Measurements from ENCODE around the gene NPBWR2. TPM values are rescaled to one million over a fixed set of nuclear protein-coding genes. Genes with fewer than 3 reads are reported as not detected.
A peak's percentile ranks its signal among the peaks of the same experiment; 100 is the strongest.

Gene NPBWR2
- total RNA-seq, 2 donors from 2014 or later, result not detected

DNA sequence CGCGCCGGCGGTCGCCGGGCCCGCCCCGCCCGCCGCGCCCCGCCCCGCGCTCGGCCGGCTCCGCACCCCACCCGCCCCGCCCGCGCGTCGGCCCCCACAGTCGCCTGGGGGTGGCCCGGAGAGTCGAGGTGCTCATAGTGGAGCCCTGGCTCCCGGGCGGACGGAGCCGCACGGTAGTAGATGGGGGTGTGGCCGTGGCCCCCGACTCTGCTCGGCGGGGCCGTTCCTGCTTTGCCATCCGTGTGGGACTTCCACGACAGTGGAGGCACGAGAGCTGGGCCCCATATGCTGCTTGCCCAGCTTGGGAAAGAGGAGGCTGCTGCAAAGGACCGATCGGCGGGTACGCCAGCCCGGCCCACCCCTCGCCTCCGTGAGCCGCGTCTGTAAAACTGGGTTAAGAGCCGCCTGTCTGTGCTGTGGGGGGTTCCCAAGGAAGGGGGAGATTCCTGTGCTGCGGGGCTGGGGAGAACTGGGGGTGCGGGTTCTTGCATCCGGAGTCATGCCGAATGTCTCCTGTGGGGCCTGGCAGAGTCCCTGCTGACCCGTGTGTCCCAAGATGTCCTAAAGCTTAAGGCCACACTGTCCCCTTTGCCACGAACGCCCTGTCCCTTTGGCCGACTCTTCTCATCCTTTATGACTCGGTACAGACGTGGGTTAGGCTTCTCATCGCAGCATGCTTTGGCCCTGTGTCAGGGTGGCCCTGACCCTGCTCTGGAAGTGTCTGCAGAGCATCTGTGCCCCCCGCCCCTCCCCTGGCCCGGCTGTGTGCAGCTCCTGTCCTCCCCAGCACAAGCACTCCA is 27.2 kb downstream of the NPBWR2 start, which contains the start of gene OPRL1:
TSS of gene OPRL1 (plus strand) at position 70 of the 800 bp plus-strand sequence. CDS start 12,639 bp downstream, outside the sequence.
- ATAC-seq (no peak), DNase-seq (no peak)
- intact Hi-C loops (cut with DNase I, micrococcal nuclease), result no loop called here

DNA sequence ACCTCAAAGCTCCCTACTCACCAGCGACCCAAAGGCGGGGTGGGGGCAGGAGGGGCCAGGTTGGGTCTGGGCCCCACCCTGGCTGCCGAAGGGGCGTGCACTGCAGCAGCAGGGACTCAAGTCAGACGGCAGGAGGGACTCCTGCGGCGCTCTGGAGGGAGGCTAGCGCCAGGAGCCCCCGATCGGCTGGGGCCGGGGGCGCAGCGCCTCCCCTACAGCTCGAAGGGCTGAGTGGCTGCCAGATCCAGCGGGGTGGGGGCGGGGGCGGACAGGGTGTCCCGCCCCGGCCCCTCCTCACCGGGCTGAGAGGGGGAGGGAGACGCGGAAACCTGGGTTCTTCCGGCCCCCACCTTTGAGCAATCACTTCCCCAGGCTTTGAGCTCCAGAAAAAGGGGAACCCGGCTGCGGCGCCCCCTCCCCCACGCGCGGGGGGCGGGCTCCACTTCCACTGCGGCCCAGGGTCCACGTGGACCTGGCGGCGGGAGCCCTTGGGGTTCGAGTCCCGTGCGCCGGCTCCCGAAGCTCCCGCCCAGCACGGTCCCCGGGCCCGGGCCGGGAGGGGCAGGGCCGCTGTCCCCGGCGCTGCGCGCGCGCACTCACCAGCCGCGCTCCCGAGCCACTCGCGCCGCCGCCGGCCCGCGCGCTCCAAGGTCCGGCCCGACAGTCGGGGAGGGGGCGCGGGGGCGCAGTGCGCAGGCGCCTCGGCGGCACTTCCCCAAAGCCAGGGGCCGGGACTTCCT is 27.9 kb downstream of the NPBWR2 start, which contains the start of gene RGS19:
TSS of gene RGS19 (minus strand) at position 246 of the 740 bp plus-strand sequence. CDS start 2,632 bp downstream, outside the sequence.
- peak; percentile 59 to 77 for DNase-seq
- peak; percentile 59 for ATAC-seq
- intact Hi-C loops (cut with DNase I, micrococcal nuclease), result no loop called here

DNA sequence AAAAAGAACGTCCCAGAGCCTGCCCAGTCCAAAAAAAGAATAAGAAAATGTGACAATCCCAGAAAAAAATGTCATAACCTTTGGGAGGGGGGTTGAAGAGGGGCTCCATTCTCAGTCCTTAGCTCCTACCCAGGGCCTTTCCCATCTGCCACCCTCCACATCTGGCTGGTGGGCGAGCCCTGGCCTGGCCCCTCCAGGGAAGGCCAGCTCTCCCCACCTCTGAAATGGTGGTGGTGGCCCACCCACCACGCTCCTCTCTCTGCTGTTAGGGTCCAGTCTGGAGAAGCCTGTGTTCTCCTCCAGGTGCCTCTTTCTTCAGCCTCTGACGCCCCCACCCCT is 28.5 kb downstream of the NPBWR2 start:
- ATAC-seq, result no peak
- intact Hi-C loops (cut with DNase I, micrococcal nuclease), result no loop called here
- DNase-seq, result no peak

DNA sequence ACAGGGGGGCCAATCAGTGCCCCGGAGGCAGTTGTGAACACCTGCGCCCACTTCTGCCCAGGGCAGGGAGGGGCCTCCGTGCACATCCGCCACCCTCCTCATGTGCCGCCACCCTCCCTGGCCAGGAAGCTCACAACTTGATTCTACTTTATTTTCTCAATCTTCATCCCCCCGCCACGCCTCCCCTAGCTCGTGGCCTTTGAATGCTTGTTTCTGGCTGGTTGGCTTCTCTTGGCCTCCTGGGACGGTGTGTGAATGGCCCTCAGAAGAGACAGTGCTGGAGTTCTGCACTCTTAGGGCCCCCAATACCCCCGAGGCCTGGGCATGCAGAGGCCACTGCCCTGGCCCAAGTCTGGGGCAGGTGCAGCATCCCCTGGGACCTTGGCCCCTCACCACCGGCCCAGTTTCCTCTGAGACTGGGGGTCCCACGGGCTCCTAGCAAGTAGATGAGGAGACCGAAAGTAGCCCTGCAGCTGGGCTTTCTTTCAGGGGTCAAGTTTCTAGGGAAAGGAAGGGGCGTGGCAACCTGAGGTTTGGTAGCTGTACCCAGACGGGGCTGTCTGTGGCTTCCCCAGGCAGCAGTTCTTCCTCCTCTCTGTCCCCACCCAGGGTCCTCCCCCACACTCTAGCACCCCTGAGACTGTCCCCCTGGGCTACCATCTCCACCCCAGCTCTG is 29.4 kb downstream of the NPBWR2 start:
- peak; percentile 62 to 66 for DNase-seq
- no peak for ATAC-seq

DNA sequence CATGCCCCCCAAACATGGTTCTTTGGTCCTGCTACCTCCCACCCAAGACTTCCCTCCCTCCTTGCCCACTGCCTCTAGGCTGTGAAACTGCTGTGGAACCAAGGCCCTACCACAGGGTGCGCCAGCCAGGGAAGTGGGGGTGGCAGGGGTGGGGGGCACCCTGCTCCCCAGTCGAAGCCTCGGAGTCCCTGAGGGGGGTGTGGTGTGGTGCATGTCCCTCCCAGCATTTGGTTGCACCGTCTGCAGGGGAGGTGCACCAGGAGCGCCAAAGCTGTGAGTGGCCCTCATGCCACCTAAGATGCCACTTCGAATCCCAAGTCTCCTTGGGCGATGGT is 29.9 kb downstream of the NPBWR2 start:
- intact Hi-C loops (cut with DNase I, micrococcal nuclease), result no loop called here
- DNase-seq, result no peak
- no peak for ATAC-seq

More for the DNA sequence above, 29.4 kb downstream of the NPBWR2 start:
- intact Hi-C loops (cut with DNase I, micrococcal nuclease), result no loop called here

DNA sequence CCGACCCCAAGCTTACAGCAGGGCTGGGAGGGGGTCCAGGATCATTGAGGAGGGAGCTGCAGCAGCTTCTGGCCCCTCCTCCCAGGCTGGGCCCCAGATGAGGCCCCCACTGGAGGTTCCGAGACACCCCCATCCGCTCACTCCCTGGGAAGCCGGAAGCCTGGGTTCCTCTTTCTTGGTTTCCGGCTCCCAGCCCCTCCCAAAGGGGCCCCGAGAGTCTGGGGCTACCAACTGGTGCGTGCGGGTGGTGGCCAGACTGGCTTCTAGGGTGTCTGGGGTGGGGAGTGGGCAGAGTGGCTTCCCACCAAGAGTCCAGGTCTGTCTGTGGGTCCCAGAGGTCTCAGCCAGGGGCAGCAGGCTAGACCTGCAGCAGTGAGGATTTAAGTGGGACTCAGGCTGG is 30.3 kb downstream of the NPBWR2 start:
- peak in 1 of 2 donors; percentile 52 for DNase-seq
- intact Hi-C loops (cut with DNase I, micrococcal nuclease), result no loop called here
- ATAC-seq, result peak; percentile 6

DNA sequence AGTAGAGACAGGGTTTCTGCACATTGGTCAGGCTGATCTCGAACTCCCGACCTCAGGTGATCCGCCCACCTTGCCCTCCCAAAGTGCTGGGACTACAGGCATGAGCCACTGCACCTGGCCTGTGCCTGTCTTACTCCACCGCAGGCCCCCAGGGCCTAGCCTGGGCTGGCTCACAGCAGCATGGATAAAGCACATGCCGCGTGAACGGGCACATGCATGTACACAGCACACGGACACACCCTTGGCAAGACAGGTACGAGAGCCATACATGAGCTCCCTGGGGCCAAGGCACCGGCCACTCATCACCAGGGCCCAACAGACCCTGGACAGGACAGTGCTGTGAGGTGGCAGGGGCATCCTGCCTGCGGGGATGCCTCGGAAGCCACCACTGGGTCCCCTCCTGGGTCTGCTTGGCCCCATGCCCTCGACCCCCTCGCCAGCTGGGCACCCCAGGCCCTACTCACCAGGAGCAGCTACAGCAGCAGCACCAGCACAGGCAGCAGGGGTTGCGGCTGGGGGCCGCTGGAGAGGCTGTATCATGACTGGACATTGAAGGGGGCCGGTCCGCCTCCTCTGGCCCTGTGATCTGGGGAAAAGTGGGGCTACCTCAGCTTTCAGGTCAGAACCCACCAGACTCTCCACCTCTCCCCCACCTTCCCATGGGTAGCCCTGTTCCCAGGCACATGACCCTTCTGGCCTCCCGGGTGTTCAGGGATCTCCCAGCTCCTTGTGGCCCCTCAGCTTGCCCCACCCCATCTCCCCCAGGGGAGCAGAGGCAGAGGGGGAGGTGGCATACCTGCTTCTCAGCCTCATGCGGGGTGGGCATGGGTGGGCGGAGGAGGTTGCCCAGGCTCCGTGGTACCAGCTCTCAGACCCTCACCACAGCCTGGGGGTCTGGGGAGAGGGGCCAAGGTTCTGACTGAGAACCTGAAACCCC is 31.0 kb downstream of the NPBWR2 start:
- no peak for DNase-seq
- ATAC-seq, result no peak
- intact Hi-C loops (cut with DNase I, micrococcal nuclease), result no loop called here

DNA sequence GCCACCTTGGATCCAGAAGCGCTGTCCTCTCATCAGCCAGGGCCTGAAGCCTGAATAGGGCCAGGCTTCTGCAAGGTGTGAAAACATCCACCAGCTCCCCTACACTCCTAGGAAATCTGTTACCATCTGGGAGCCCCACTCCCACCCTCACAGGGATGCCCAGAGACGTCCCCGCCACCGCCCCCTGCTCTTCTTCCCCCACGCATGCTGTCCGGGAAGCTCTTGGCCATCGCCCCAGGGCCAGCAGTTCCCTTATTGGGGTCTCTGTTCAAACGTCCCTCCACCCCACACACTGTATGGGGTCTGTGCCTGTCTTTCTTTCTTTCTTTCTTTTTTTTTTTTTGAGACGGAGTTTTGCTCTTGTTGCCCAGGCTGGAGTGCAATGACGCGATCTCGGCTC is 31.8 kb downstream of the NPBWR2 start:
- no peak for ATAC-seq
- DNase-seq, result no peak
- intact Hi-C loops (cut with DNase I, micrococcal nuclease), result no loop called here

DNA sequence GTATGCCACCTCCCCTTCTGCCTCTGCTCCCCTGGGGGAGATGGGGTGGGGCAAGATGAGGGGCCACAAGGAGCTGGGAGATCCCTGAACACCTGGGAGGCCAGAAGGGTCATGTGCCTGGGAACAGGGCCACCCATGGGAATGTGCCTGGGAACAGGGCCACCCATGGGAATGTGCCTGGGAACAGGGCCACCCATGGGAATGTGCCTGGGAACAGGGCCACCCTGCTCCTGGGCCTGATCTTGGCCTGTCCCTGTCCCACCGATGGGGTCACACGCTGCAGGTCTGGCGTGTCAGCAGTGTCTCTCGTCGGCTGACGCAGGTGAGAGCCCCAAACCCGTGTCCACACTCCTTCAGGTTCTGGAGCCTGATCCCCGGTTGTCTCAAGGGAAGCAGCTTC is 32.4 kb downstream of the NPBWR2 start:
- intact Hi-C loops (cut with DNase I, micrococcal nuclease), result no loop called here
- DNase-seq, result no peak
- ATAC-seq, result no peak

DNA sequence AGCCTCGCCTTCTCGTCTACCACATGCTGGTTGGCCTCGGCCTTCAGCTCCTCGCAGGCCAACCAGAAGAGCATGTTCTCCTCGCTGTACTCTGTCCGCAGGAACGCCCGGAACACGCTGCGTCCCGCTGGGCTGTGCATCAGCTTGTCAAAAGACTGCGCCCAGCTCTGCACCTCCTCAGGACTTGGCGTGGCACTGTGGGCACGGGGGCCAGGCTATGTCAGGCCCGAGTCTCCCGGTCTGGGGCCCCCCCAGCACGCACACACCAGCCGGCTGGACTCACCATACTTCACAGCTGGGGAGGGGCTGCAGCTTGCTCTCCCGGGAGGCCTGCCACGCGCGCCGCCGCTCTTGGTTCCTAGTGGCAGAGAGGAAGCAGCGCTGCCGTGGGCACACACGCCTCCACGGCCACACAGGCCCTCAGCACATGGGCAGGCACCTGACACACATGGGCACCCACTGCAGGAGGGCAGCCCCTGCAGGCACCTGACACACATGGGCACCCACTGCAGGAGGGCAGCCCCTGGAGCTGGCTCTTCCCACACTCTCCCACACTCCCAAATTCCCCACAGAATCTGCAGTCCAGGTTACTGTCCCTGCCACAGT is 33.1 kb downstream of the NPBWR2 start:
- intact Hi-C loops (cut with DNase I, micrococcal nuclease), result no loop called here
- ATAC-seq (no peak), DNase-seq (no peak)

DNA sequence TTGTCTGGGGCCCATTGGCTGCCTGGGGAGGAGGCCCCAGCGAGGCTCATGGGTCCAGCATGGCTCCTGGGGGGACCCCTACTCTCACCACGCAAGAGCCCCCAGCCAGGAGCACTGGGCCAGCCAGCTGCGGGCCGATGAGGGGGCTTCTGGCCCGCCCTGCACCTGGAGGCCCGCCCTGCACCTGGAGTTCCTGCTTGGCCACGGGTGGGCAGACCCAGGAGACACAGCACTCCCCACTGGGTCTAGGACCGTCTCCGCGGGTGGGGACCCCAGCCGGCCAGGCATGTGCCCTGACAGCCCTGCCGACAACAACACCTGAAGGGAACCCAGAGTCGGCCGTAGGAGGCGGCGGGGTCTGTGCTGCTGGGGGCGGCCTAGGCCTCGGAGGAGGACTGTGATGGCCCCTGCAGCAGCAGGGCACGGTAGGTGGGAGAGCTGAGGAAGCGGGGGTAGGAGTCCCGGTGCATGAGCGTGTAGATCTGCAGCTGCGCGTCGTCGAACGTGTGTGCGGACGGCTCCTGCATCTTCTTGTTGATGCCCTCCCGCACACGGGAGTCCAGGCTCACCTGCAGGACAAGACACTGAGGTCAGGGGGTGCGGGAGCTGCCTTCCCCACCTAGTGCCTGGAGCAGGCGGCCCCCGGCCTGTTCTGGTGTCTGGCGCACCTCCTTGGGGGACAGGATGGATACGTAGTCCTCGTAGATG is 33.7 kb downstream of the NPBWR2 start:
- DNase-seq (no peak), ATAC-seq (no peak)
- intact Hi-C loops (cut with DNase I, micrococcal nuclease), result no loop called here

DNA sequence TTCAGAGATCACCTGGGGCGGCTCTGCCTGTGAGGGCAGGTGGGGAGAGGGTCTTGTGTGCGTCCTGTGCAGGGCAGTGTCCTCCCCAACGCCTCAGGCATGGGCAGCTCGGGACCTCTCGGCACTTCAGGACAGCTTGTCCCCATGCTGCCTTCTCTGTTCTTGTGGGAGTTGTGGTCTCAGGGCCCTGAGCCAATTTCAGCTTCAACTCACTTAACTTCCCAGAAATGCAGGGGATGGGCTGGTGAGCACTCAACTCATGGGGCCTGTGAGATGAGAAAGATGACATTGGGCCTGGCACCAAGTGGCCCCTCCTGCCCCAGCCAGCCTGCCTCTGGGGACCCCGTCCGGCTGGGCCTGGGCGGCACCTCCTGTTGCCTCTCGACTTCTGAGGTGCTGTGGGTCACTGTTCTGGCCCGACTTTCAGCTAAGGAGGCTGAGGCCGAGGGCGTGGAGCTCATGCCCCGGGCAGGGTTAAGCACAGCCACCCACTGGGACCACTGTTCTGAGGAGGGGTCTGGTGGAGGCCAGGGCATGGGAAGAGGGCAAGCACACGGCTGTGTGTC is 34.8 kb downstream of the NPBWR2 start:
- no peak for ATAC-seq
- intact Hi-C loops (cut with DNase I, micrococcal nuclease), result no loop called here
- DNase-seq, result no peak

DNA sequence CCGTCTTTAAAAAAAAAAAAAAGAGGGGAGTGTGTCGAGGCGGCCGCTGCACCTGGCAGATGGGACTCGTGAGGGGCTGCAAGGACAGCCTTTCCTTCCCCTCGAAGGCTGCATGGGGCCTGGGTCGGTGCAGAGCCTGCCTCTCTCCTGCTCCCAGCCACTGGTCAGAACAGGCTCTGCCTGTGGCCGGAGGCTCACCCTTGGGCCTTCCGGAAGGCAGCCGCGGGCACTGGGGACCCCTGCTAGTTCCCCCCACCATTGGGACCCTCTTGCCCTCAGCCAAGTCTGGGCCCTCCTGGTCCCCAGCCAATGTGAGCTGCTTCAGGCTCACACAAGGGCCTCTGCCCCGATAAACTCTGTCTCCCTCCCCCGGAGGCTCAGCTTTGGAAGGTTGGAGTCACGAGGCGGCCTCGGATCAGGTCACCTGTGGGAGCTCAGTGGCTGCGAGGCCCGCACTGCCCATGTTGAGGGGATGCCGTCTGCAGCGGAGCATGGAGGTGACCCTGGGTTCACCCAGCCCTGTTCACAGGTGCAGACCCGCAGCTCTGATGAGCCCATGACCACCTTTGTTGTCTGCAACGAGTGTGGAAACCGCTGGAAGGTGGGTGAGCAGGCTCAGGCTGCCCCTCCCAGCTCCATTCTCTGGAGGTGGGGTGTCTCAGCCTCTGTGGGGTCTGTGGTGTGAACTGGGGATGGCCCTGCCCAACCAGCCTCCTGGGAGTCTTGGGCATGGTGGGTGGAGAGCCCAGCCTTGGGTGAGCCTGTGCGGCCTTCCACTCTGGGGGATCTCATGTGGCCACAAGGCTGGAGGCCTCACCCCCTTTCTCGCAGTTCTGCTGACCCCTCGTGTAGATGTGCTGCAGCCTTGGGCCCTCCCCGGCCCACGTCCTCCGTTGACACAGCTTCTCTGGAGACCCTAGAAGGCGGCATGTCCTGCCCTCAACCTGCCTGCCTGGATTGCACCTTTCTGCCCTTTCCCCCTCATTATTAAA is 35.7 kb downstream of the NPBWR2 start:
- intact Hi-C loops (cut with DNase I, micrococcal nuclease), result no loop called here
- DNase-seq, result no peak
- ATAC-seq, result no peak

DNA sequence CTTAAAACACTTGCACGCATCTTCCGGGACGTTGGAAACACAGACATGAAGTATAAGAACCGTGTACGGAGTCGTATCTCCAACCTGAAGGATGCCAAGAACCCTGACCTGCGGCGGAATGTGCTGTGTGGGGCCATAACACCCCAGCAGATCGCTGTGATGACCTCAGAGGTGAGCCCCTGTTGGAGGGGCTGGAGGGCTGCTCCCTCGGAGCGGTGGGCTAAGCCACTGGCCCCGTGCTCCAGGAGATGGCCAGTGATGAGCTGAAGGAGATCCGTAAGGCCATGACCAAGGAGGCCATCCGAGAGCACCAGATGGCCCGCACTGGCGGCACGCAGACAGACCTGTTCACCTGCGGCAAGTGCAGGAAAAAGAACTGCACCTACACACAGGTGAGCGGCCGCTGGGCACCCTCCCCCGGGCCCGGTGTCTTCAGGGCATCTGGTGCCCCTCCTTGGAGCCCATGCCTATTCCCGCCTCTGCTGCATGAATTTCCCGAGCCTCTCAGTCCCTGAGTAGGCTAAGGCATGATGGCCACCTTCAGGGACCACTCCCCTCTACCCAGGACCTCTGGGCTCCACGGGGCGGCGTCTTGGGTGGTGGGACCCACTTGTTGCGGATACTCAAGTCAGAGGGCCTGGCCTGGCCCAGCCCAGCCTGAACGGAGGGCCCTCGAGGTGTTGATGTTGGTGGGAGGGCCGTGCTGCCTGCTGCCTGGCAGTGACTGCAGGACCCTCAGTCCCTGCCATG is 36.9 kb downstream of the NPBWR2 start:
- intact Hi-C loops (cut with DNase I, micrococcal nuclease), result no loop called here

DNA sequence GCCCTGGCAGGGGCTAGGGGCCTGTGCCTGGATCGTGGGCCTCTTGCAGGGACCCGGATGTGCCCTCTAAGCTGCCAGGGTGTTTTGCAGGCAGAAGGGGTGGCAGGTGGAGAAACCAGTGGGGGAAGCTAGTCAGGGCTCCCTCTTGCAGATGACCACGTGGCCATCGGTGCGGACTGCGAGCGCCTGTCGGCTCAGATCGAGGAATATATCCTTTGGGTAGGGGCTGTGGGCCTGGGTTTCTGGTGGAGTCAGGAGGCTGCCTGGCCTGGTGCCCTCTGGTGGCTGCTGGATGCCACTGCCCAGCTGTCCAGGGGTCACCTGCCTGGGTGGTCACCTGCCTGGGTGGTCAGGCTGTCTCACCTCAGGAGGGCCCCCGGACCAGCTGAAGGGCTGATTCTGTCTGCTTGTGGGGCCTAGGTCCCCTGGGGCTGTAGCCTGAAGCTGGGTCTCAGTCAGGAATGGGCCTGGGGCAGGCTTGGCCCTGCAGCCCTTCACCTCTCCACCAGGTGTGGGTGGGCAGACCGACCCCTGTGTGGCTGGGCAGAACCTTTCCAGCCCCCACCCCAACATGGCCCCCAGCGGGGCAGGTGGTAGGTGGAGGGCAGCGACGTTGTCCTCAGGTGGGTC is 37.6 kb downstream of the NPBWR2 start:
- intact Hi-C loops (cut with DNase I, micrococcal nuclease), result no loop called here
- DNase-seq (peak in 1 of 2 donors; percentile 40), ATAC-seq (peak; percentile 33)

More for the DNA sequence above, 36.9 kb downstream of the NPBWR2 start:
- no peak for DNase-seq
- no peak for ATAC-seq

All from left colon (tissue), 2 donors.